Pancreas (tissue), 10 donors: ENCODE data around the gene S100PBP. TPM values are rescaled to one million over a fixed set of nuclear protein-coding genes. Genes with fewer than 3 reads are reported as not detected.
A peak's percentile ranks its signal among the peaks of the same experiment; 100 is the strongest.

Source experiments
- ATAC-seq, 4 donors: fragments of 200-7000 bp; cut with Tn5 transposase; one replicate each; pipeline versions ENCODE4 v1.8.0 to v1.9.1; 2020; ENCODE audit warnings: mild to moderate bottlenecking in 4 of 4, moderate library complexity in 4 of 4
- DNase-seq, 6 donors: peaks; one replicate each; pipeline ENCODE4 v3.0.0-alpha.2; 2020
- FAIRE-seq: peaks from 2 replicates; lab custom pipeline; 2012; peaks lifted over from hg19 to GRCh38; lab: Jason Lieb, UNC
- H3K27ac ChIP-seq, 4 donors: fragments of 200-600 bp; sonication (generic); 1 replicate in 3 of 4; 2 replicates in 1 of 4; pipeline versions ENCODE4 v1.5.0 to v1.8.0; 2020
- H3K27me3 ChIP-seq, 4 donors: fragments of 200-600 bp; one replicate each; pipeline ENCODE4 v1.8.0; 2021
- H3K36me3 ChIP-seq, 3 donors: fragments of 200-600 bp; sonication (generic) in 1 of 3; one replicate each; pipeline versions ENCODE4 v1.5.0 to v1.8.0; 2020 to 2021
- H3K4me1 ChIP-seq, 3 donors: fragments of 200-600 bp; one replicate each; pipeline ENCODE4 v1.8.0; 2021
- H3K4me3 ChIP-seq, 4 donors: fragments of 200-600 bp; sonication (generic) in 2 of 4; one replicate each; pipeline versions ENCODE4 v1.5.0 to v1.8.0; 2020 to 2021
- H3K9me3 ChIP-seq, 4 donors: fragments of 200-600 bp; one replicate each; pipeline ENCODE4 v1.8.0; 2021
- CTCF ChIP-seq, 4 donors: fragments of 200-600 bp; sonication (generic) in 3 of 4; IDR thresholded peaks; one replicate each; pipeline versions ENCODE4 v1.5.0 to v1.8.0; 2021; ENCODE audit warnings: antibody characterized with exemption in 4 of 4
- WGBS, 2 donors: extraction: QIAGEN DNeasy Blood & Tissue Kit; methylation state at CpG; one replicate each; pipeline ENCODE4 v1.1.7; 2013; 5-methylcytosine and 5-hydroxymethylcytosine counted together
- intact Hi-C, 3 donors: fragments of 100-400 bp; cut with DNase I; formaldehyde crosslinking; loops; one replicate each; pipeline versions ENCODE4 v1.11.1 to v1.14.2; 2022
- polyA plus RNA-seq, 2 donors: library from polyadenylated mRNA; stranded (reverse); fragments of 200-250 nt; gene quantifications; one replicate each; pipeline ENCODE4 v1.2.3, GENCODE V29; 2013
- total RNA-seq, 6 donors: library from RNA; stranded (reverse); fragmentation: NEBNext Ultra II Directional in 4 of 6; extraction: Animal tissue kit (Norgen Biotek cat#: 25700) in 4 of 6; gene quantifications; one replicate each; pipeline versions ENCODE4 v1.2.1 to v1.2.4, GENCODE V29; 2021 to 2023
- donor health status: healthy with polysubstance abuse.
- donor health status: DM: no; HTN: no; CAD: no; lungs with moderate emphysema.
- donor health status: DM: no; HTN: no; CAD: no.
- donor health status: control.
- donor health status: control.
- donor health status: Bipolar disorder and iron deficiency.
- donor health status: DM: yes; HTN: yes; CAD: no.
- donor health status: DM: no; HTN: no; CAD: no.
- donor health status: DM: no; HTN: no; CAD: no.
- donor health status: DM: yes; HTN: yes; CAD: no.

S100PBP gene
- total and polyA plus RNA-seq, 8 donors = 7.6 to 20.2 (median 11.8) TPM

- peaks cover 20 to 45% (median 29%) of the 10 kb centered on the region in 3 donors for H3K4me1 ChIP-seq
- peak overlapping the region in 1 of 4 donors; percentile 13 for H3K27ac ChIP-seq
- no peaks in the 10 kb centered on the region for H3K9me3 ChIP-seq
- no peak for TF ChIP-seq CTCF (IDR thresholded peaks at IDR 0.05)
- intact Hi-C loops = no loop called here
- no peak overlapping the region for H3K4me3 ChIP-seq
- H3K27me3 ChIP-seq = no peaks in the 10 kb centered on the region
- WGBS, 2 donors = 53 to 63% methylated on average over 11 of the region's 11 CpGs
- ATAC-seq (no peak), FAIRE-seq (no peak), DNase-seq (peak in 1 of 6 donors; percentile 40)
- H3K36me3 ChIP-seq = peaks cover 0 to 5% (median 0%) of the 10 kb centered on the region in 3 donors
These were observed 3.3 kb upstream of the S100PBP start for GRCh38 chr1:32813941-32814739.

GRCh38 chr1:32816676-32817158, 736 bp upstream of the S100PBP start:
- Histone ChIP-seq H3K4me1 (peaks cover 20 to 46% (median 21%) of the 10 kb centered on the region in 3 donors), H3K27me3 (no peaks in the 10 kb centered on the region), H3K4me3 (peak overlapping the region; percentile 65 to 96 (median 86)), H3K36me3 (no peaks in the 10 kb centered on the region), H3K9me3 (no peaks in the 10 kb centered on the region), H3K27ac (peak overlapping the region; percentile 59 to 89 (median 88))
- ATAC-seq (peak; percentile 0 to 8 (median 2)), FAIRE-seq (no peak), DNase-seq (no peak)
- WGBS, 2 donors = 0 to 1% methylated on average over 15 of the region's 15 CpGs
- no peak for TF ChIP-seq CTCF (IDR thresholded peaks at IDR 0.05)
- intact Hi-C loops = no loop called here

GRCh38 chr1:32817815-32818786, 648 bp downstream of the S100PBP start:
- H3K36me3 ChIP-seq = no peaks in the 10 kb centered on the region
- FAIRE-seq = no peak
- H3K4me3 ChIP-seq = peak overlapping the region; percentile 65 to 96 (median 86)
- peaks cover 17 to 32% (median 20%) of the 10 kb centered on the region in 3 donors for H3K4me1 ChIP-seq
- peak; percentile 39 to 65 (median 59) for ATAC-seq
- WGBS, 2 donors = 1 to 2% methylated on average over 44 to 51 of the region's 51 CpGs
- peak; percentile 72 to 89 (median 78) for DNase-seq
- H3K27me3 ChIP-seq = no peaks in the 10 kb centered on the region
- peak overlapping the region; percentile 76 to 89 (median 88) for H3K27ac ChIP-seq
- H3K9me3 ChIP-seq = no peaks in the 10 kb centered on the region
- intact Hi-C loops = no loop called here
- TF ChIP-seq CTCF (IDR thresholded peaks at IDR 0.05) = no peak

- 68% methylated on average over 11 of the region's 11 CpGs for WGBS, 2 donors
- no peak for TF ChIP-seq CTCF (IDR thresholded peaks at IDR 0.05)
- Histone ChIP-seq H3K27me3 (no peaks in the 10 kb centered on the region), H3K27ac (peak overlapping the region; percentile 76 to 89 (median 88)), H3K9me3 (no peaks in the 10 kb centered on the region), H3K4me1 (peaks cover 9 to 25% (median 15%) of the 10 kb centered on the region in 3 donors), H3K36me3 (no peaks in the 10 kb centered on the region), H3K4me3 (peak overlapping the region in 3 of 4 donors; percentile 65 to 96 (median 84))
- DNase-seq = no peak
- FAIRE-seq = no peak
- ATAC-seq = no peak
- intact Hi-C loops = no loop called here
These were observed 1.5 kb downstream of the S100PBP start for GRCh38 chr1:32818804-32819541.
